Neural cell (in vitro differentiated cells): Measurements from ENCODE around the gene HUNK.

Experiments used
- CTCF ChIP-seq: fragments of 450-650 bp; IDR thresholded peaks from 2 replicates; pipeline ENCODE4 v1.5.1; 2014; ENCODE audit warnings: antibody characterized with exemption, mild to moderate bottlenecking, moderate library complexity; ENCODE audit not compliant: poor library complexity, severe bottlenecking
- EP300 ChIP-seq: fragments of 450-650 bp; conservative IDR thresholded peaks from 2 replicates; pipeline ENCODE4 v1.6.1; 2014; ENCODE audit warnings: antibody characterized with exemption, mild to moderate bottlenecking, moderate library complexity; ENCODE audit not compliant: poor library complexity, severe bottlenecking
- EZH2 ChIP-seq: fragments of 200-600, 300-800 bp; shearing (Covaris generic), sonication (generic); IDR thresholded peaks from 2 replicates; pipeline ENCODE4 v1.6.1; 2014; ENCODE audit warnings: antibody characterized with exemption, low read length, borderline replicate concordance, mild to moderate bottlenecking; ENCODE audit not compliant: insufficient read depth, poor library complexity, severe bottlenecking
- POLR2AphosphoS5 ChIP-seq: IDR thresholded peaks from 2 replicates; pipeline ENCODE4 v1.6.1; 2012
- RAD21 ChIP-seq: fragments of 450-650 bp; conservative IDR thresholded peaks from 2 replicates; pipeline ENCODE4 v1.6.1; 2014; ENCODE audit warnings: antibody characterized with exemption, mild to moderate bottlenecking, moderate library complexity
- REST ChIP-seq: IDR thresholded peaks from 2 replicates; pipeline ENCODE4 v1.6.1; 2012; ENCODE audit warnings: borderline replicate concordance
- TAF1 ChIP-seq: IDR thresholded peaks from 2 replicates; pipeline ENCODE4 v1.6.1; 2012; ENCODE audit warnings: low read depth

GRCh38 chr21:32015461-32016139 is 142.8 kb downstream of the HUNK start:
- no peak for TF ChIP-seq CTCF
- no peak for TF ChIP-seq TAF1
- TF ChIP-seq EP300 = no peak
- no peak for TF ChIP-seq POLR2AphosphoS5
- TF ChIP-seq REST = no peak
- TF ChIP-seq EZH2 = no peak
- no peak for TF ChIP-seq RAD21
